H1 (cell line): ENCODE measurements around the gene RAPGEF1. TPM values are rescaled to one million over a fixed set of nuclear protein-coding genes. Genes with fewer than 3 reads are reported as not detected.

Experiments
- CTCF ChIA-PET: fragments of 300-600 bp; sonication (Branson Sonifier 250); formaldehyde crosslinking; loops from one replicate; lab custom pipeline; 2021; ENCODE audit not compliant: partially characterized antibody; lab: Charles Lee
- POLR2A ChIA-PET: fragments of 300-600 bp; sonication (Branson Sonifier 250); formaldehyde crosslinking; loops from one replicate; lab custom pipeline; 2021; ENCODE audit warnings: inconsistent platforms; ENCODE audit not compliant: partially characterized antibody; lab: Charles Lee
- DNase-seq, 2 experiments: peaks; one replicate each; pipeline versions ENCODE4 v3.0.0 to v3.0.0-alpha.2; 2010 to 2022; ENCODE audit warnings: low spot score in 2 of 2, low read depth in 1 of 2, mixed read lengths in 1 of 2
- FAIRE-seq: peaks from 2 replicates; lab custom pipeline; 2011; peaks lifted over from hg19 to GRCh38; lab: Jason Lieb, UNC
- H2AFZ ChIP-seq: 2 replicates; pipeline ENCODE4 v1.8.1; 2012; ENCODE audit warnings: low read length, inconsistent platforms
- H2AK5ac ChIP-seq: 2 replicates; pipeline ENCODE4 v1.6.1; 2013; ENCODE audit warnings: low read depth, low read length
- H2BK120ac ChIP-seq: replicated peaks from 2 replicates; pipeline ENCODE3; 2013; ENCODE audit warnings: low read depth, low read length, inconsistent platforms
- H2BK12ac ChIP-seq: 2 replicates; pipeline ENCODE4 v1.6.1; 2013; ENCODE audit warnings: low read depth, low read length
- H2BK15ac ChIP-seq: 2 replicates; pipeline ENCODE4 v1.6.1; 2013; ENCODE audit warnings: low read length
- H2BK20ac ChIP-seq: 2 replicates; pipeline ENCODE4 v1.6.1; 2013; ENCODE audit warnings: low read length
- H2BK5ac ChIP-seq: 2 replicates; pipeline ENCODE4 v1.6.1; 2013; ENCODE audit warnings: low read depth, low read length
- H3K14ac ChIP-seq: 2 replicates; pipeline ENCODE4 v1.6.1; 2013; ENCODE audit warnings: inconsistent platforms; ENCODE audit not compliant: insufficient read length
- H3K18ac ChIP-seq: 2 replicates; pipeline ENCODE4 v1.6.1; 2013; ENCODE audit warnings: low read length; ENCODE audit errors: extremely low read depth
- H3K23ac ChIP-seq: 2 replicates; pipeline ENCODE4 v1.6.1; 2013; ENCODE audit warnings: inconsistent platforms; ENCODE audit not compliant: insufficient read length
- H3K23me2 ChIP-seq: 2 replicates; pipeline ENCODE4 v1.6.1; 2013; ENCODE audit warnings: low read depth, low read length
- H3K27ac ChIP-seq: 2 replicates; pipeline ENCODE4 v1.6.1; 2011; ENCODE audit warnings: low read depth, low read length, inconsistent platforms
- H3K27me3 ChIP-seq, 4 experiments: replicated peaks in 1 of 4; 1 replicate in 1 of 4; 2 replicates in 3 of 4; pipeline versions ENCODE4 v1.6.1 to v1.8.1; 2011 to 2013; ENCODE audit warnings: low read length in 3 of 4, mild to moderate bottlenecking in 3 of 4, inconsistent platforms in 2 of 4, mixed read lengths in 2 of 4, moderate library complexity in 1 of 4; ENCODE audit not compliant: control insufficient read depth in 3 of 4, insufficient read depth in 3 of 4; ENCODE audit errors: extremely low read depth in 1 of 4
- H3K36me3 ChIP-seq, 4 experiments: 2 replicates each; pipeline versions ENCODE4 v1.6.1 to v1.8.1; 2011 to 2013; ENCODE audit warnings: mild to moderate bottlenecking in 4 of 4, low read length in 3 of 4, moderate library complexity in 2 of 4, control low read depth in 1 of 4, inconsistent platforms in 1 of 4; ENCODE audit not compliant: insufficient read depth in 4 of 4, control insufficient read depth in 2 of 4
- H3K4ac ChIP-seq: replicated peaks from 2 replicates; pipeline ENCODE3; 2013; ENCODE audit warnings: low read length, low read depth, mixed read lengths, inconsistent platforms; ENCODE audit not compliant: insufficient read length
- H3K4me1 ChIP-seq, 4 experiments: replicated peaks in 1 of 4; 1 replicate in 1 of 4; 2 replicates in 3 of 4; pipeline versions ENCODE4 v1.6.1 to v1.8.1; 2011 to 2013; ENCODE audit warnings: low read length in 3 of 4, inconsistent platforms in 2 of 4, mixed read lengths in 1 of 4; ENCODE audit not compliant: insufficient read depth in 4 of 4, control insufficient read depth in 3 of 4
- H3K4me2 ChIP-seq, 2 experiments: 2 replicates each; pipeline versions ENCODE4 v1.6.1 to v1.8.1; 2011 to 2013; ENCODE audit warnings: low read depth in 2 of 2, low read length in 2 of 2, control low read depth in 1 of 2, inconsistent platforms in 1 of 2, mild to moderate bottlenecking in 1 of 2; ENCODE audit not compliant: insufficient read depth in 1 of 2
- H3K4me3 ChIP-seq, 4 experiments: fragments of 200-600, 300-600 bp in 1 of 4; sonication (generic), shearing (Covaris generic), sonication (Bioruptor Twin) in 1 of 4; 2 replicates each; pipeline versions ENCODE4 v1.5.1 to v1.8.1; 2011 to 2016; ENCODE audit warnings: low read length in 4 of 4, low read depth in 3 of 4, control low read depth in 2 of 4, inconsistent platforms in 2 of 4, mild to moderate bottlenecking in 2 of 4, mixed read lengths in 1 of 4, moderate library complexity in 1 of 4; ENCODE audit not compliant: insufficient read depth in 2 of 4; ENCODE audit errors: extremely low read depth in 1 of 4
- H3K56ac ChIP-seq: replicated peaks from 2 replicates; pipeline ENCODE3; 2013; ENCODE audit warnings: low read depth, mild to moderate bottlenecking, mixed read lengths, low read length, inconsistent platforms; ENCODE audit not compliant: insufficient read length
- H3K79me1 ChIP-seq: 2 replicates; pipeline ENCODE4 v1.6.1; 2013; ENCODE audit warnings: low read depth, low read length, control low read depth
- H3K79me2 ChIP-seq, 2 experiments: 2 replicates each; pipeline versions ENCODE4 v1.6.1 to v1.8.1; 2012 to 2013; ENCODE audit warnings: low read length in 2 of 2, mild to moderate bottlenecking in 2 of 2, inconsistent platforms in 1 of 2; ENCODE audit not compliant: insufficient read depth in 2 of 2, control insufficient read depth in 1 of 2
- H3K9ac ChIP-seq, 4 experiments: replicated peaks in 1 of 4; 1 replicate in 1 of 4; 2 replicates in 3 of 4; pipeline versions ENCODE4 v1.6.1 to v1.8.1; 2011 to 2013; ENCODE audit warnings: low read depth in 3 of 4, low read length in 3 of 4, control low read depth in 2 of 4, mild to moderate bottlenecking in 2 of 4, moderate library complexity in 2 of 4, inconsistent platforms in 1 of 4; ENCODE audit errors: extremely low read depth in 1 of 4
- H3K9me3 ChIP-seq, 2 experiments: 2 replicates each; pipeline versions ENCODE4 v1.6.1 to v1.8.1; 2012 to 2013; ENCODE audit warnings: mild to moderate bottlenecking in 2 of 2, moderate library complexity in 2 of 2, control low read depth in 1 of 2, inconsistent platforms in 1 of 2, low read depth in 1 of 2, low read length in 1 of 2, mixed read lengths in 1 of 2; ENCODE audit not compliant: insufficient read depth in 2 of 2
- H4K20me1 ChIP-seq, 2 experiments: replicated peaks in 1 of 2; 2 replicates each; pipeline versions ENCODE3 to v1.8.1; 2011 to 2013; ENCODE audit warnings: inconsistent platforms in 2 of 2, low read length in 2 of 2, mild to moderate bottlenecking in 1 of 2; ENCODE audit not compliant: insufficient read depth in 2 of 2, control insufficient read depth in 1 of 2
- H4K5ac ChIP-seq: 2 replicates; pipeline ENCODE4 v1.6.1; 2013; ENCODE audit warnings: low read length, low read depth, mixed read lengths, inconsistent platforms; ENCODE audit not compliant: insufficient read length
- H4K8ac ChIP-seq: 2 replicates; pipeline ENCODE4 v1.8.0; 2013; ENCODE audit warnings: mild to moderate bottlenecking, moderate library complexity, low read length, inconsistent platforms; ENCODE audit not compliant: insufficient read depth; ENCODE audit errors: extremely low read depth
- H4K91ac ChIP-seq: replicated peaks from 2 replicates; pipeline ENCODE3; 2013; ENCODE audit warnings: low read length, mixed read lengths, inconsistent platforms; ENCODE audit not compliant: insufficient read length
- ASH2L ChIP-seq: fragments of 200-600, 300-600 bp; sonication (generic); IDR thresholded peaks from one replicate; pipeline ENCODE4 v1.7.1; 2017; ENCODE audit warnings: low read length
- CHD1 ChIP-seq: IDR thresholded peaks from 2 replicates; pipeline ENCODE4 v1.6.1; 2012; ENCODE audit warnings: low read depth, low read length, improper control_type of control experiment
- GABPA ChIP-seq: IDR thresholded peaks from 2 replicates; pipeline ENCODE4 v1.6.1; 2011; ENCODE audit warnings: mild to moderate bottlenecking, low read length, moderate library complexity, borderline replicate concordance; ENCODE audit not compliant: insufficient read depth
- RNF2 ChIP-seq: fragments of 200-900, 300-1000 bp; sonication (generic); IDR thresholded peaks from 2 replicates; pipeline ENCODE4 v1.7.1; 2016; ENCODE audit warnings: borderline replicate concordance, low read depth, mild to moderate bottlenecking, antibody characterized with exemption, low read length; ENCODE audit not compliant: poor library complexity, severe bottlenecking; ENCODE audit errors: missing control alignments
- SAP30 ChIP-seq: fragments of 300-600 bp; sonication (generic); IDR thresholded peaks from 2 replicates; pipeline ENCODE4 v1.7.1; 2012; ENCODE audit warnings: low read length, moderate library complexity, mild to moderate bottlenecking, inconsistent platforms; ENCODE audit not compliant: insufficient read depth, insufficient replicate concordance
- SP1 ChIP-seq: IDR thresholded peaks from 2 replicates; pipeline ENCODE4 v1.6.1; 2011; ENCODE audit warnings: low read depth, low read length
- TAF7 ChIP-seq: optimal IDR thresholded peaks from 2 replicates; pipeline ENCODE3; 2011; ENCODE audit warnings: low read depth, mild to moderate bottlenecking, inconsistent platforms, low read length, moderate library complexity, borderline replicate concordance
- YY1 ChIP-seq: IDR thresholded peaks from 2 replicates; pipeline ENCODE4 v1.6.1; 2011; ENCODE audit warnings: low read depth, mild to moderate bottlenecking, low read length
- WGBS, 2 experiments: shearing (Covaris generic) in 1 of 2; methylation state at CpG; one replicate each; pipeline versions ENCODE4 v1.1.6 to v1.1.7; 2013 to 2015; ENCODE audit warnings: low lambda C conversion rate in 2 of 2, mixed read lengths in 2 of 2, inconsistent platforms in 1 of 2, low coverage in 1 of 2, missing lambda C conversion rate in 1 of 2; ENCODE audit not compliant: insufficient replicate concordance in 2 of 2, insufficient coverage in 1 of 2, insufficient read length in 1 of 2; ENCODE audit errors: extremely low coverage in 1 of 2, missing lambda C conversion rate in 1 of 2; 5-methylcytosine and 5-hydroxymethylcytosine counted together
- polyA plus RNA-seq, 7 experiments: library from polyadenylated mRNA; depleted of rRNA in 3 of 7; stranded (reverse) in 5 of 7; unstranded in 2 of 7; fragments of >200 nt in 5 of 7; fragments of 200-250 nt in 2 of 7; gene quantifications; 1 replicate in 5 of 7; 2 replicates in 1 of 7; 4 replicates in 1 of 7; pipeline versions ENCODE4 v1.2.1 to v1.2.3, GENCODE V29; 2011 to 2013; ENCODE audit warnings: missing spikeins in 2 of 7, mixed read lengths in 2 of 7
- total RNA-seq: library from RNA; stranded (reverse); fragmentation: NEBNext Ultra II Directional; extraction: Animal tissue kit (Norgen Biotek cat#: 25700); gene quantifications from 2 replicates; pipeline ENCODE4 v1.2.1, GENCODE V29; 2021

Gene RAPGEF1
- total and polyA plus RNA-seq, 2 of the 8 experiments (the other 6 are each of a cell fraction or from before 2014, with no cell fraction given), result 29.7 to 78.9 TPM

DNA sequence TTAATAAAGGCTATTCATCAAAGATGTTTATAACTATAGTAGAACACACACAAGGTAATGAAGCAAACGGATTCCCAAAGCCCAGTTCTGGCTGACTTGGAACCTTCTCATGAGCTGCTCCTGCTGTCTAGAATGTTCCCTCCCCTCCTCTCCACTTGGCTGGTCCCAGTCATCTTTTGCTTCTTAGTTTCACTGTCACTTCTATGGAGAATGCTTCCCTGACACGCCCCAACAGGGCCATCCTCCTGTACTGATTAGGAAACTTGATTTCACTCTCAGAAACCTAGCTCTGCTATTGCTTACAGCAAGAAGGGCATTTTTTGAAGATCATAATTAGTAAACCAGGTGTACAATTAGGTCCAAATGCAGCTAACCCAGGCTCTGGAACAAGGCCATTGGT, 3.2 kb upstream of the RAPGEF1 start:
- H3K9me3 ChIP-seq, result peaks cover 0 to 7% of the 10 kb centered on the region in 2 experiments; a peak in 1 of 4 replicates
- no peak overlapping the region for H2AFZ ChIP-seq
- H2BK12ac ChIP-seq, result no peak overlapping the region
- no peak overlapping the region for H3K9ac ChIP-seq
- H2BK15ac ChIP-seq, result no peak overlapping the region
- DNase-seq (no peak), FAIRE-seq (no peak)
- H3K79me2 ChIP-seq, result peaks cover 0 to 11% of the 10 kb centered on the region in 2 experiments; a peak in 2 of 4 replicates
- H4K20me1 ChIP-seq, result peaks cover 0 to 1% of the 10 kb centered on the region in 2 experiments
- no peak overlapping the region for H4K5ac ChIP-seq
- H3K23ac ChIP-seq, result no peak overlapping the region
- H2BK120ac ChIP-seq, result no peak overlapping the region
- H3K14ac ChIP-seq, result no peak overlapping the region
- CTCF ChIA-PET, result interaction anchor here (0.5 to 9.2 kb wide), 24 partner anchors 11 to 472 kb away, joined by 3 to 82 read pairs (median 4); no protein-coding TSS in a partner anchor
- no peak overlapping the region for H4K8ac ChIP-seq
- H2BK20ac ChIP-seq, result no peak overlapping the region
- peaks cover 0 to 5% (median 2%) of the 10 kb centered on the region in 4 experiments; a peak in 4 of 7 replicates for H3K4me1 ChIP-seq
- no peak overlapping the region for H3K56ac ChIP-seq
- H2AK5ac ChIP-seq, result no peak overlapping the region
- POLR2A ChIA-PET, result no interaction called here
- H3K23me2 ChIP-seq, result peaks cover 2% of the 10 kb centered on the region; the same call in 1 of the 2 replicates
- H3K27ac ChIP-seq, result no peak overlapping the region
- no peak overlapping the region for H3K18ac ChIP-seq
- H3K36me3 ChIP-seq, result no peaks in the 10 kb centered on the region
- H3K4me2 ChIP-seq, result no peak overlapping the region
- no peaks in the 10 kb centered on the region for H3K79me1 ChIP-seq
- 88% methylated on average over 2 of the region's 2 CpGs; no CpG with 5 or more reads in 1 of the 2 experiments for WGBS, 2 experiments
- H3K4me3 ChIP-seq, result no peak overlapping the region
- no peak overlapping the region for H2BK5ac ChIP-seq
- H4K91ac ChIP-seq, result no peak overlapping the region
- no peak for TF ChIP-seq ASH2L
- TF ChIP-seq GABPA, result no peak
- no peak for TF ChIP-seq SP1
- TF ChIP-seq YY1, result no peak
- no peak for TF ChIP-seq RNF2
- no peak for TF ChIP-seq TAF7
- no peak for TF ChIP-seq SAP30
- TF ChIP-seq CHD1, result no peak
- TF ChIP-seq, all 59 proteins: peak for 0
- no peak overlapping the region for H3K4ac ChIP-seq
- H3K27me3 ChIP-seq, result no peaks in the 10 kb centered on the region; a peak in 1 of 7 replicates
